ENCODE data around the gene CCDC178.

The CCDC178 gene

GRCh38 chr18:33270297-33270696 lies 170.2 kb downstream of the CCDC178 start:
- TF ChIP-seq EGR1 (IDR thresholded peaks at IDR 0.05) = no peak
- no peak for TF ChIP-seq RAD21 (IDR thresholded peaks at IDR 0.05; ENCODE audit: low read depth)
- TF ChIP-seq YY1 (IDR thresholded peaks at IDR 0.05; ENCODE audit: low read depth) = no peak
- no peak for TF ChIP-seq CEBPB (IDR thresholded peaks at IDR 0.05)
- no peak for TF ChIP-seq MAX (IDR thresholded peaks at IDR 0.05)
- TF ChIP-seq FOXM1 (IDR thresholded peaks at IDR 0.05; ENCODE audit: borderline replicate concordance, low read depth) = no peak
- TF ChIP-seq NFIC (IDR thresholded peaks at IDR 0.05) = no peak
- TF ChIP-seq ZBTB7A (IDR thresholded peaks at IDR 0.05; ENCODE audit: low read depth) = no peak
- no peak for TF ChIP-seq REST (IDR thresholded peaks at IDR 0.05; ENCODE audit: low read depth)
- TF ChIP-seq TEAD4 (IDR thresholded peaks at IDR 0.05) = no peak
- TF ChIP-seq EP300 (IDR thresholded peaks at IDR 0.05; ENCODE audit: borderline replicate concordance) = no peak
- TF ChIP-seq USF1 (IDR thresholded peaks at IDR 0.05) = no peak
- no peak for TF ChIP-seq TAF1 (IDR thresholded peaks at IDR 0.05; ENCODE audit: low read depth)
- TF ChIP-seq TCF12 (IDR thresholded peaks at IDR 0.05; ENCODE audit: low read depth) = no peak
- no peak for TF ChIP-seq CREB1 (IDR thresholded peaks at IDR 0.05; ENCODE audit: low read depth)

GRCh38 chr18:33269223-33269622 lies 171.3 kb downstream of the CCDC178 start:
- TF ChIP-seq TEAD4 (IDR thresholded peaks at IDR 0.05) (no peak), EP300 (IDR thresholded peaks at IDR 0.05; ENCODE audit: borderline replicate concordance) (no peak), ZBTB7A (IDR thresholded peaks at IDR 0.05; ENCODE audit: low read depth) (no peak), TAF1 (IDR thresholded peaks at IDR 0.05; ENCODE audit: low read depth) (no peak), CREB1 (IDR thresholded peaks at IDR 0.05; ENCODE audit: low read depth) (no peak), RAD21 (IDR thresholded peaks at IDR 0.05; ENCODE audit: low read depth) (no peak), EGR1 (IDR thresholded peaks at IDR 0.05) (no peak), USF1 (IDR thresholded peaks at IDR 0.05) (no peak), NFIC (IDR thresholded peaks at IDR 0.05) (no peak), TCF12 (IDR thresholded peaks at IDR 0.05; ENCODE audit: low read depth) (no peak), MAX (IDR thresholded peaks at IDR 0.05) (no peak), REST (IDR thresholded peaks at IDR 0.05; ENCODE audit: low read depth) (no peak), FOXM1 (IDR thresholded peaks at IDR 0.05; ENCODE audit: borderline replicate concordance, low read depth) (no peak), YY1 (IDR thresholded peaks at IDR 0.05; ENCODE audit: low read depth) (no peak), CEBPB (IDR thresholded peaks at IDR 0.05) (no peak)

GRCh38 chr18:33264566-33264965 lies 176.0 kb downstream of the CCDC178 start:
- peak; percentile 71 for TF ChIP-seq USF1 (IDR thresholded peaks at IDR 0.05)
- no peak for TF ChIP-seq ZBTB7A (IDR thresholded peaks at IDR 0.05; ENCODE audit: low read depth)

GRCh38 chr18:33239298-33239697 lies 201.2 kb downstream of the CCDC178 start:
- no peak for TF ChIP-seq TCF12 (IDR thresholded peaks at IDR 0.05; ENCODE audit: low read depth)
- no peak for TF ChIP-seq MAX (IDR thresholded peaks at IDR 0.05)
- TF ChIP-seq TEAD4 (IDR thresholded peaks at IDR 0.05) = no peak
- TF ChIP-seq FOXM1 (IDR thresholded peaks at IDR 0.05; ENCODE audit: borderline replicate concordance, low read depth) = no peak
- TF ChIP-seq RAD21 (IDR thresholded peaks at IDR 0.05; ENCODE audit: low read depth) = no peak
- no peak for TF ChIP-seq REST (IDR thresholded peaks at IDR 0.05; ENCODE audit: low read depth)
- TF ChIP-seq CEBPB (IDR thresholded peaks at IDR 0.05) = no peak
- no peak for TF ChIP-seq CREB1 (IDR thresholded peaks at IDR 0.05; ENCODE audit: low read depth)
- no peak for TF ChIP-seq ZBTB7A (IDR thresholded peaks at IDR 0.05; ENCODE audit: low read depth)
- no peak for TF ChIP-seq EP300 (IDR thresholded peaks at IDR 0.05; ENCODE audit: borderline replicate concordance)
- TF ChIP-seq USF1 (IDR thresholded peaks at IDR 0.05) = no peak
- TF ChIP-seq TAF1 (IDR thresholded peaks at IDR 0.05; ENCODE audit: low read depth) = no peak
- no peak for TF ChIP-seq EGR1 (IDR thresholded peaks at IDR 0.05)
- no peak for TF ChIP-seq NFIC (IDR thresholded peaks at IDR 0.05)
- TF ChIP-seq YY1 (IDR thresholded peaks at IDR 0.05; ENCODE audit: low read depth) = no peak
